CD4-positive, alpha-beta T cell treated with Interleukin-6 for 4 hours (primary cell): ENCODE data around the gene SH3PXD2A.

Source experiments
- DNase-seq: peaks from one replicate; pipeline ENCODE4 v3.0.0-alpha.2; 2020; ENCODE audit warnings: mixed read lengths

SH3PXD2A gene

GRCh38 chr10:103595933-103596726 lies 259.2 kb downstream of the SH3PXD2A start:
- no peak for DNase-seq

- DNase-seq: no peak
These were observed 262.3 kb downstream of the SH3PXD2A start for GRCh38 chr10:103593022-103593570.

GRCh38 chr10:103592186-103593021 lies 263.0 kb downstream of the SH3PXD2A start:
- peak; percentile 53 for DNase-seq

- DNase-seq: no peak
These were observed 264.6 kb downstream of the SH3PXD2A start for GRCh38 chr10:103590744-103591291.

GRCh38 chr10:103590060-103590459 lies 265.3 kb downstream of the SH3PXD2A start:
- no peak for DNase-seq

GRCh38 chr10:103589074-103589630 lies 266.2 kb downstream of the SH3PXD2A start:
- DNase-seq: no peak

GRCh38 chr10:103587073-103587472 lies 268.3 kb downstream of the SH3PXD2A start:
- DNase-seq: no peak

- no peak for DNase-seq
These were observed 270.4 kb downstream of the SH3PXD2A start for GRCh38 chr10:103585011-103585405.

- peak; percentile 80 for DNase-seq
These were observed 271.0 kb downstream of the SH3PXD2A start for GRCh38 chr10:103584216-103585010.

GRCh38 chr10:103583871-103584215 lies 271.5 kb downstream of the SH3PXD2A start:
- DNase-seq: peak; percentile 39

- DNase-seq: no peak
These were observed 272.8 kb downstream of the SH3PXD2A start for GRCh38 chr10:103582331-103583123.

GRCh38 chr10:103581499-103581898 lies 273.9 kb downstream of the SH3PXD2A start:
- DNase-seq: no peak

- DNase-seq: no peak
These were observed 274.9 kb downstream of the SH3PXD2A start for GRCh38 chr10:103580430-103580829.

GRCh38 chr10:103580011-103580410 lies 275.4 kb downstream of the SH3PXD2A start:
- DNase-seq: no peak

- DNase-seq: no peak
These were observed 276.5 kb downstream of the SH3PXD2A start for GRCh38 chr10:103578782-103579382.

GRCh38 chr10:103576862-103577261 lies 278.5 kb downstream of the SH3PXD2A start:
- no peak for DNase-seq

- DNase-seq: no peak
These were observed 279.3 kb downstream of the SH3PXD2A start for GRCh38 chr10:103576076-103576471.

- DNase-seq: no peak
These were observed 279.8 kb downstream of the SH3PXD2A start for GRCh38 chr10:103575416-103576075.

GRCh38 chr10:103574097-103575061 lies 281.0 kb downstream of the SH3PXD2A start:
- DNase-seq: no peak
